Measurements from ENCODE around the gene SEMA3A.
"Not testable (repeated sequence)": the region's sequence is repeated elsewhere in the genome, so short reads cannot be mapped to it uniquely, and the experiment has no call there.

The SEMA3A gene

DNA sequence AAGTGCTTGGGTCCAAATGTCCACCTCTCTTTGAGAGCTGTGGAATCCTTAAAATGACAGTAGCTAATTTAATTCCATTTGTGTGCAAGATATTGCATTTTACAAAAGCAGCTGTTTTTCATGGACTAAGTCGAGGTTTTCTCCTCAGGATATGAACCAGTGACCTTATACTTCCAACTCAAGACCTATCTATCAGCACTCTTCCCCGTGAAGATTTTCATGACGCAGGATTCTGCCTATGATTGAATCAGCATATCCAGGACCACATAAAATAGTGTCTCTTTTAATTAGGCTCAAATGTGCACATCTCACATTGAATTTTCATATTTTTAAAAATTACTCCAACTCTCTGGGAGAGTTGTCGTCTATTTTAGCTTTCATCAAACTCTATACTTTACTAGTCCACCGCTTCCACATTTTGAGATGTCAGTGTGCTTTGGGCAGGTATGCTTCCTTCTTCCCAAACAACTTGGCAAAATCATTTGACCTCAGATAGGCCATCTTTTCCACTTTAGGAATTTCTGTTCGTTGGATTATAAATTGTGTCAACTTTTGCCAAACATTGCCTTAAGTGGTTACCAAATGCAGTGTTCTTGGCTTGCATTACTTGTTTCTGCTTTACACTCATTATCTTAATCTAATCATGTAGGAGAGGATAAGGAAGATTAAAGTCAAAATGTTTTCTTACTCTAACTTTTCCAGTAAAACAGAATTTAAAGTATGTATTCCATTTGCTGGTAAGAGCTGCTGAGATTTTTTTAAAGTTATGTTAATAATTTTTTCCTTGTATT, 39.4 kb downstream of the SEMA3A start:
- no peak for DNase-seq (ENCODE audit: low read depth, low spot score)

DNA sequence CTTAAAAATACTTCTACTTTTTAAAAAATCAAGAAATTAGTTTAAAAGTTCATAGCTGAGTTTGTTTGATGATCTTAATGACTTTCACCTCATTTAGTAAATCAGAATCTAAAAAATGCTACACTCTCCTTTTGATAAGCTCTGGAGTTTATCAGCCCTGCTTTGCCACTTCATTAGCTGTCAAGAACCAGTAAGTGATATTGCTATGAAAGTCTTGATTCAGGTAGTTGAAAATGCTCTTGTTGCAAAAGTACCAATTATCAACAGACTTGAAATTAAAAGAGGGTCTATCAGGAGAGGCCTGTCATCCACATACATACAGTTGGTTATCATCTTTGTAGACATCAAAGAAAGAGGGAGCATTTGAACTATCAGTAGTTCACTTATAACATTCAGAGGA, 41.6 kb downstream of the SEMA3A start:
- DNase-seq (ENCODE audit: low read depth, low spot score), result no peak

- DNase-seq (ENCODE audit: low read depth, low spot score), result not testable (repeated sequence)
Measured at GRCh38 chr7:84150370-84150769, 44.2 kb downstream of the SEMA3A start.

GRCh38 chr7:84149573-84149972, 45.0 kb downstream of the SEMA3A start:
- DNase-seq (ENCODE audit: low read depth, low spot score), result no peak

- DNase-seq (ENCODE audit: low read depth, low spot score), result no peak
Measured at GRCh38 chr7:84145892-84146291, 48.7 kb downstream of the SEMA3A start.

DNA sequence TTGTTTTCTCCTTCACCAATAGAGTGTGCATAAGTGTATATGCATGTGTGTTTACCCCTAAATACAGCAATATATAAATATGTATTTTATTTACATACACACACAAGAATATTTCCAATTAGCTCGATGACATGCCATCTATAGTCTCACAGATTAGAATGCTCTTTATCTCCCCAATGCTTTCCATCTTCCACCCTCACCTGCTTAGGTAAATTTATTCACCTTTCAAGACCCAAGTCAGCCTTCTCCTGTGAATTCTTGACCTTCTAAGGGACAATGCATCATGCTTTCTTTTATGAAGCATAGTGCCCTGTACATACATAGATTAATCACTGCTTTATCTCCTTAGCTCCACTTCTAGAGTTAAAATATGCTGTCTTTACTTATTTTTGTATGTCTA, 49.7 kb downstream of the SEMA3A start:
- no peak for DNase-seq (ENCODE audit: low read depth, low spot score)

GRCh38 chr7:84144480-84144879, 50.1 kb downstream of the SEMA3A start:
- DNase-seq (ENCODE audit: low read depth, low spot score), result no peak

DNA sequence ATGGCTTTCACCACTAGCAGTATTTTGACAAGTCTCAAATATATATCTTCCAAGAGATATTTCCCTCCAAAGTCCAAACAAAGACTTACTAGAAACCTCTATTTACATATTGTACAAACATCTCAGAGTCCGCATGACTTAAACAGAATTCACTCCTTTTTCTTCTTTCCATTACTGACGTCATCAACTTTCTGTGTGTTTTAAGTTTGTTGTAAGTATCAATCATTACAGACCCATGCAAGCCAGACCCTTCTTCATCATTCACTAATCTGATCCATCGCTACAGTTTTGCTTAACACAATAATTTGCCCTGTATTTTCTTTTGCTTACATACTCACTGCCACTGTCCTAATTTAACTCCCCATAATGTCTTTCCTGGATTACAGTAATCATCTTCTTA, 51.9 kb downstream of the SEMA3A start:
- DNase-seq (ENCODE audit: low read depth, low spot score), result no peak

DNA sequence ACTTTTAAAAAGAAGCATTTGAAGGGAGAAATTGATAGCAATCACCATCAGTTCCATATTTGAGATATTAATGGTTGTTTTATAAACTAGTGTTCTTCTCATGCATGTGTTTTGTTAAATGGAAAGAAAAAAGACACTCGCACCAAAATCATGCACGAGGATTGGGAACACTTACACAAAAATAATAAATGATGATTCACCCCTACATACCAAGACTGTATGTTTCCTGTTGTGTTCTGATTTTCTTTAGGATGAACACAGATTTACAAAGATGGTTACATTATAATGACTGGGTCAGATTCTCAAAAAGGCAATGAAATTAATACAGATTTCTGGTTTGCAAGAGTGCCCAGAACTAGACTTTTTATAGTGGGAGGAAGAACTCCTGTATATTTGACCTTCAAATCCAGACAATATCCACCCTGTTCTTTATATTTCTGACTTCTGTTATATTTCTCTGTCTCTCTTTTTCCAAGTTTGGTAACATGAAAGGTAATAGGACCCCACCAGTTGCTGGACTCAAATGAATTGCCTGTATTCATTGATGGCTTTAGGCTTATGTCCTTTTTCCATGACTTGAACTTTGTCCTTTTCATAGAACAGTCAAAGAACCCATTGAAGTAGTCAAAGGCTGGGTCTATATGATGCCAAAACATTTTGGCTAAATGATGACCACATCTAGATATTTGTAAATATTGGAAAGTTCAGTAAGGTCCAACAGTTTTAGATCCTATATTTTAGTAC, 54.4 kb downstream of the SEMA3A start:
- no peak for DNase-seq (ENCODE audit: low read depth, low spot score)

DNA sequence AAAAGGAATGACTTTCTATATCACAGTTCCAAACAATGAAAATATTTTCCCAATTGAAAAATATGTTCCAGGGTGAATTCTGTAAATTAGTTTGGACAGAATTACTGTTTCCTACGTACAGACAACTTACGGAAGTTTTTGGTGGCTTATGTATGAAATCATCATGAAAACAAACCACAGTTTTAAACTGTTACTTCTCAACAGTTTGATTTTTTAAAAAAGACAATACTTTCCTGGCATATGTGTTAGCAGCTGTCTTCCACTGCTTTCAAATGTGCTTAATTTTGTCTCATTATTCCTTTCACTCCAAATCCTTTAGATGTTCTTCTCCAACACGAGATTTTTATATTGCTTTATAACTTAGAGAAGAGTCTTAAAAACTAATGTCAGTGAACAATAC, 56.2 kb downstream of the SEMA3A start:
- no peak for DNase-seq (ENCODE audit: low read depth, low spot score)

DNA sequence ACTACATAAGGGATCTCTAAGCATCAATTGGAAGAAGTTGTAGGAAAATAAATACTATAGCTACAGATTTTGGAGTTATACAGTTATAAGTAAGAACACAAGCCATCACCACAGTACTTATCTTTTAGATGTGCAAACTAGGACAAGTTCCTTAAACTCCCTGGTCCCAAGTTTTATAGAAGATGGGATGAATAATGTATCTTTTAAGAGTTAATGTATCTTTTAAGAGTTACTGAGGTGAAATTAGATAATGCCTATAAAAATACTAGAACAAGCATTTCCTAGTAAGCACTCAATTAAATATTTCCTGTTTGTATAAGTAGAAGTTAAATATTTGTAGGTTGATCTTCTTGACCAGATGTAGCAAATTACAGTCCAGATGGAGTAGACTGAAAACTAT, 56.8 kb downstream of the SEMA3A start:
- DNase-seq (ENCODE audit: low read depth, low spot score), result no peak

- DNase-seq (ENCODE audit: low read depth, low spot score), result no peak
Measured at GRCh38 chr7:84136809-84137208, 57.8 kb downstream of the SEMA3A start.

DNA sequence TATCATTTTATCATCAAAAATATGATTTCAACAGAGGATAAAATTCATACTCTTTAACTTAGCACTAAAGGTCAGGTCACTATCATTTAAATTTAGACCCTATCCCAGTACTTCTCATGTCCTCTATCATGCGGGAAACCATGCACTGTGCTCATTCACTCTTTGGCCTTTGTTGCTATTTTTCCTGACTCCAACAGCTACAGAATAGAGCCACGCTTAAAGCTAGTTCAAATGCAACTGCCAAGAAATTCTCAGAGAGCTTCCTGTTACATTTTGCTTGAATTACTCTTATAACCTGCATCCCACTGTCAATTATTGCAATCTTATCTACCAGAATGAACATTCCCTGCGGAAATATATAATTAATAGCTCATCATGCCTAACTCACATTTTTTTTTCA, 58.3 kb downstream of the SEMA3A start:
- DNase-seq (ENCODE audit: low read depth, low spot score), result no peak

DNA sequence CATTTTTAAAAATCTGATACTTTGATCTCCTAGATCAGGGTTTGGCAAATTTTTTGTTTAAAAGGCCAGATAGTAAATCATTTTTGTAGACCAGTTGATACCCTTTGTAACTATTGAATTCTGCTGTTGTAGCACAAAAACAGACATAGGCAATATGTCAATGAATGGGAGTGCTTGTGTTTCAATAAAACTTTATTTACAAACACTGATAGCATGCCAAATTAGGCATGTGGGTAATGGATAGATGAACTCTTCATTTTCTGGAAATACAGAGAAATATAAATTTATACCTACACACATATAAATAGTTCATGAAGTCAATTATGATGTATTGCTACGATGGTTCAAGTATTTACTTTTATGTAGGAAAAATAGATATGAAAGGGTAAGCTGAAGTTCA, 60.4 kb downstream of the SEMA3A start:
- DNase-seq (ENCODE audit: low read depth, low spot score), result no peak

DNA sequence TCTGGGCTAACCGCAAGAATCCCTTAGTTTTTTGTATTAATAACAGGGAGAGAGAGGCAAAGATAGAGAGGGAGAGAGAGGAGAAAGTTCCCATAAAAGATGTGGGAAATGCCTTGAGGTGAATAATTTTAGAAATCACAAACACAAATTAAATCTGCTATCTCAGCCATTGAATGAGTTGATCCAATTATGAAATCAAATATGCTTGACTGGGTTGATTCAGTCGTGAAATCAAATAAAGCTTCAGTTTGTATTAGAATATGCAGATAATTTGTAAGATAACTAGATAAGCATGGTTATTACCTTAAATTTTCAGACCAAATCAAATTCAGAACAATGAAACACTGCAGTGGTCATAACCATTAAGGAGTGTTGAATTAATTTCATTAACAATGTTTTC, 68.9 kb downstream of the SEMA3A start:
- DNase-seq (ENCODE audit: low read depth, low spot score), result no peak

DNA sequence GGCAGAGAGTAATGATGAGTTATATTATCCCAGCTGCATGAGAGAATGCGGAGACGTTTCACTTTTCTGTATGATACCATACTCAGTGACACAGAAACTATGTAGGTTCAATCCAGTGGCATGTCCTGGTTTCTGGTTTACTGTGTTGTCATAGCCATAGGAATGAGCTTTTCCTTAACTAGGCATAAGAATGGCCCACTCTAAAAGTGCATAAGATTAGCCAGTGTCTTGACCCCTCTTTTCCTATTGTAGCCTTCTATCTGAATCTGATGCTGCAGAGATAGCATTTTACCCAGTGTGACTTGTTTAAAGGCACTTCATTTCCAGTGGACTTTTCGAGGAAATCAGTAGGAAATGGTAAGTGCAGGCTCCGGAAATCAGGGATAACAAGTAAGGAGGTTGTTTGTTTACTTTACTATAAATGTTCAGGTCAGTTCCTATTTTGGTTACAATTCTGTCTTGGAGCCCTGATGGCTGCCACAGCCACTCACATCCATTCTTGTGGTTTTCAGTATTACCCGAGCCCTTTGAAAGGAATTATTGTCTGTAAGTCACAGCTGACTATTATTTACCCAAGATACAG, 70.5 kb downstream of the SEMA3A start:
- no peak for DNase-seq (ENCODE audit: low read depth, low spot score)

DNA sequence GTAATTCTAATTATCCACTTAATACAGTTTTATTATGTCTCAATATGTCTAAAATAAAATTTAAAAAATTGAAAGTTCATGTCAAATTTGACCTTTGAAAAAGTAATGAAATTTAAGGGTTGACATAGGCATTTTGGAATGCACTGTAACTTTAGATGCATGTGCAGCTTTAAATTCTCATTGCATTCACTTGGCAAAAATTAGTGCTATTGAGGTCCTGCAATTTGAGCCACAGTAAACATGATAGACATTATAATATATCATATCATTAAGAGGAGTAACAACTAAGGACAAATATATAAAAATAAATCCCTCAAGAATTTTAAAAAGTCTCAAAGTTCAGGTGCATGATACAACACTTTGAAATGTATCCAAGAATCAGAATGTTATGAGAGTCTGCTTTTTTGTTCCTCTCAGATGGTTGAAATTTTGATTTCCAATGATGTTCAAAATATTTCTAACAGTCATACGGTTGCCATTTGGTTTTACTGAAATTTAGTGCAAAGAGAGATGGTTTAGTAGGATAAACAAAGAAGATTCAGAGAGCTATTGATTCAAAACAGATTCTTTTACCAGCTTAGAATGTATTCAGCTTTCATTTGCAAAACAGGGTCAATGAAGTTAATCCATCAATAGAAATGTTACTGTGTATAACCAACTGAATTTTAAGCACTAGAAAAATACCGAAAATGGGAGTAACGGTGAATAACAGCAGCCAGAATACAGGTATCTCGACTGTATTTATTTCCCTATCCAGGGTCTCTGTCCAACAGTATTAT, 71.8 kb downstream of the SEMA3A start:
- DNase-seq (ENCODE audit: low read depth, low spot score), result no peak

GRCh38 chr7:84117304-84117703, 77.3 kb downstream of the SEMA3A start:
- no peak for DNase-seq (ENCODE audit: low read depth, low spot score)

DNA sequence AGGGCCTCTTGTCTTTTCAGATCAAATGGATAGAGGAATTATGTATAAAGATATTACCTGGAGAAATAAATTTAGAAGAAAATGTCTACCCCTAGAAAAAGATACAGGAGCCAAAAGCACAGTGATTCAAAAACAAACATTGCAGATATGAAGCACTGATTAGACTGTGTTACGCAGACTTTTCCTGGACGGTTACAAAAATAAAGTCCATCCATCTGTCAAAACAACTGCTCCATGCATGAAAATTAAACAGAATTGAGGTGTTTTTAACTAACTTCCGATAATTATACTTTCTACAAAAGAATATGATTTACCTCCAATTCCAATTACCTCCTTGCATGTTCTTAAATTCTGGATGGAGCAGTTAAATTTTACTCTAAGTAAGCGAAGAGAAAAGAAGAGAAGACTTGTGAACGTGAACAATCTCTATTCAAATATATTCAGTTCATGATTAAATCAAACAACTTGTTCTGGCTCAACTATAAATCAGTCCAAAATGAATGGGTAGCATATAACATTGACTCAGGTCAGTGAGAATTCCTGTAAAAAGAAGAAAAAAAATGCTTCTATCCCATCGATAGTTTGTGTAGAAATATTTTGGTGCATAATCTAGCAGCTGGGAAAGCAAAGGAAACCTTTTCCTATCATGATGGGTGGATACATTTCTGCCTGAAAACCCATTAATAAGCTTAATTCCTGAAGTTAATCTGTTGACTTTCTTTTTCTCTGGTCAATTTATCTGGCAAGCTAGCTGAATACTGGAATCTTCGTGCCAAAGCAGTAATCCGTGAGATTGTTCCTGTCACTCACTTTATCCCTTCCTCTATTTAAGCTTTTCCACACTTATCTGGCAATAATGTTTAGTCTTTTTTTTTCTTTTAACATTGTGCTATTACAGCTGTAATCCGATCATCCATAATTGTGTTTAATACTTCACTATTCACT, 80.4 kb downstream of the SEMA3A start:
- no peak for DNase-seq (ENCODE audit: low read depth, low spot score)

GRCh38 chr7:84113286-84113685, 81.3 kb downstream of the SEMA3A start:
- DNase-seq (ENCODE audit: low read depth, low spot score), result no peak

DNA sequence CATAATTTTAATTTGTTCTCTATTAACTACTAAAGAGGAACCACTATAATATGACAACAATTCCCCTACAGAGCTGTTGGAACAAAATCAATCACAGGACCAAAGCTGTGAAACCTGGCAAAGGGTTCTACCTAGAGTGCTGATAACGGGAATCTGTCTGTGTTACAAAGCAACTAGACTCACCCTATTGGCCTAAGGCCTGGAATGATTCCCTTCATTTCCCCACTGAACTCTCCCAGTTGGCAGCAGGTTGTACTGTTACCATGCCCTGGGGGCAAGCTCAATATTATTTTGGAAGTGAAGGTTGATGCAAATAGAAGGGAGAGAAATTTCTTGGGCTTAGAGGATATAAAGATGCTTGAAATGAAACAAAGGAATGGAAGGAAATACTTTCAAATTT, 81.8 kb downstream of the SEMA3A start:
- no peak for DNase-seq (ENCODE audit: low read depth, low spot score)
